Right cardiac atrium (tissue), 5 donors: ENCODE results near the gene DCUN1D3. TPM values are rescaled to one million over a fixed set of nuclear protein-coding genes. Genes with fewer than 3 reads are reported as not detected.
"Not testable (repeated sequence)": the region's sequence is repeated elsewhere in the genome, so short reads cannot be mapped to it uniquely, and the experiment has no call there.

ENCODE experiments used
- ATAC-seq, 2 donors: fragments of 200-7000 bp; cut with Tn5 transposase; one replicate each; pipeline versions ENCODE4 v1.8.0 to v1.9.1; 2020; ENCODE audit warnings: moderate library complexity in 2 of 2, mild to moderate bottlenecking in 1 of 2
- DNase-seq, 3 donors: peaks; one replicate each; pipeline ENCODE4 v3.0.0-alpha.2; 2020
- H3K27ac ChIP-seq: one replicate; pipeline ENCODE4 v1.5.1; 2013; ENCODE audit warnings: mild to moderate bottlenecking, low read length, control low read depth, moderate library complexity
- H3K27me3 ChIP-seq: one replicate; pipeline ENCODE4 v1.6.1; 2013; ENCODE audit not compliant: control insufficient read depth, insufficient read depth
- H3K4me1 ChIP-seq: one replicate; pipeline ENCODE4 v1.6.1; 2013; ENCODE audit warnings: low read length; ENCODE audit not compliant: control insufficient read depth, insufficient read depth
- H3K4me3 ChIP-seq: one replicate; pipeline ENCODE4 v1.5.1; 2013; ENCODE audit warnings: low read length, control low read depth
- H3K9me3 ChIP-seq: one replicate; pipeline ENCODE4 v1.6.1; 2013; ENCODE audit warnings: low read length; ENCODE audit not compliant: control insufficient read depth
- WGBS: extraction: QIAGEN DNeasy Blood & Tissue Kit; methylation state at CpG from one replicate; pipeline ENCODE4 v1.1.7; 2013; 5-methylcytosine and 5-hydroxymethylcytosine counted together
- intact Hi-C, 4 donors: fragments of 100-400 bp; cut with DNase I; formaldehyde crosslinking; loops; one replicate each; pipeline versions ENCODE4 v1.11.0 to v1.14.0; 2022 to 2023
- polyA plus RNA-seq: library from polyadenylated mRNA; stranded (reverse); fragments of 200-250 nt; gene quantifications from one replicate; pipeline ENCODE4 v1.2.3, GENCODE V29; 2013
- total RNA-seq, 4 donors: library from RNA; stranded (reverse); fragmentation: NEBNext Ultra II Directional; extraction: Animal tissue kit (Norgen Biotek cat#: 25700); gene quantifications; one replicate each; pipeline ENCODE4 v1.2.1, GENCODE V29; 2021
- donor health status: healthy with polysubstance abuse.
- donor health status: DM: no; HTN: yes; CAD: no.
- donor health status: DM: no; HTN: no; CAD: no.
- donor health status: DM: no; HTN: yes; CAD: no; lungs with severe emphysema.
- donor health status: DM: yes; HTN: yes; CAD: no.

Gene DCUN1D3
- total and polyA plus RNA-seq, 5 donors, result 4.7 to 20.2 (median 10.4) TPM

DNA sequence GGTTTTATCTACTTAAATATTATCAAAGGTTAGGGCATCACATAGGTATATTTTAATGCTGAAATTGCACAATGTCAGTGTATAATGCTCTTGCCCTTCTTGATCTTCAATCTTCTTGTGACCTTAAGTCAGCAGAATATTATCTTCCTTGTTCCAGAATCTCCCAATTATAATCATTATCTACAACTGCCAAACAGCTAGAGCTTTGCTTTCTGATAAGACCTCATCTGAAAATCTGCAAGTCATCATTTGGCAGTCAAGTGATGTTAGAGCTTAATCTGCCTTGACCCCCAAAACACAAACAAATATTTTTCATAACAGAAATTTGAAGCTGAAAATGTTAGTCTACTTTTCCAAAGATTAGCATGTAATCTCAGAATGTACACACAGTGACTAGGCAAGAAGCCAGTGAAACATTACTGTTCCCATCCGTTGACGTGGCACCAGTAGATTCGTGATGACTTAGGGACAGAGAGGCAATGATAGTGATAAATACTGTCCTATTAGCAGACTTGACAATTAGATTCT is 74.1 kb downstream of the DCUN1D3 start:
- peaks cover 1% of the 10 kb centered on the region for H3K4me1 ChIP-seq
- intact Hi-C loops, result no loop called here
- no peak overlapping the region for H3K4me3 ChIP-seq
- H3K9me3 ChIP-seq, result no peaks in the 10 kb centered on the region
- no peak for DNase-seq
- ATAC-seq, result no peak
- H3K27me3 ChIP-seq, result no peaks in the 10 kb centered on the region
- 31% methylated on average over 3 of the region's 3 CpGs for WGBS
- no peak overlapping the region for H3K27ac ChIP-seq

DNA sequence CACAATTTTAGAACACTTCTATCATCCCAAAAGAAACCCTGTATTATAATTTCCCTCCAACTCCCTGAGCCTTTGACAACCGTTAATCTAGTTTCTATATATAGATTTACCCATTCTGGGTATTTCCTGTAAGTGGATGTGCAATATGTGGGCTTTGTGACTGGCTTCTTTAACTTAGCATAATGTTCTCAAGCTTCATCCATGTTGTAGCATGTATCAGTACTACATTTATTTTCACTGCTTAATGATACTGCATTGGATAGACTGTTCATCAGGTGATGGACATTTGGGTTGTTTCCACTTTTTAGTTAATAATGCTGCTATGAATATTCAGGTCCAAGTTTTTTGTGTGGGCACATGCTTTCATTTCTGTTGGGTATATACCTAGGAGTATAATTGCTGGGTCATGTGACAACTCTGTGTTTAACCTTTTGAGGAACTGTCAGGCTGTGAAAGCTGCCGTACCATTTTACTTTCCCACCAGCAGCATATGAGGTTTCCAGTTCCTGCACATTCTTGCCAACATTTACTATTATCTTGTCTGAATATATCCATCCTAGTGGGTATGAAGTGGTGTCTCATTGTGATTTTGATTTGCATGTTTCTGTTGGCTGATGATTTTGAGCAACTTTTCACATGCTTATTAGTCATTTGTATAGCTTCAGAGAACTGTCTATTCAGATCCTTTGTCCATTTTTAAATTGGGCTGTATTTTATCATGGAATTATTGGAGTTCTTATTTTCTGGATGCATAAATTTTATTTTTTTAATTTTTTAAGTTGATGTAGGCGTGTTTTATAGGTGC is 77.4 kb downstream of the DCUN1D3 start:
- WGBS, result 71% methylated on average over 3 of the region's 3 CpGs
- H3K9me3 ChIP-seq, result no peaks in the 10 kb centered on the region
- H3K27ac ChIP-seq, result no peak overlapping the region
- no peaks in the 10 kb centered on the region for H3K27me3 ChIP-seq
- no peak overlapping the region for H3K4me3 ChIP-seq
- no peaks in the 10 kb centered on the region for H3K4me1 ChIP-seq
- intact Hi-C loops, result no loop called here
- DNase-seq, result no peak
- no peak for ATAC-seq

DNA sequence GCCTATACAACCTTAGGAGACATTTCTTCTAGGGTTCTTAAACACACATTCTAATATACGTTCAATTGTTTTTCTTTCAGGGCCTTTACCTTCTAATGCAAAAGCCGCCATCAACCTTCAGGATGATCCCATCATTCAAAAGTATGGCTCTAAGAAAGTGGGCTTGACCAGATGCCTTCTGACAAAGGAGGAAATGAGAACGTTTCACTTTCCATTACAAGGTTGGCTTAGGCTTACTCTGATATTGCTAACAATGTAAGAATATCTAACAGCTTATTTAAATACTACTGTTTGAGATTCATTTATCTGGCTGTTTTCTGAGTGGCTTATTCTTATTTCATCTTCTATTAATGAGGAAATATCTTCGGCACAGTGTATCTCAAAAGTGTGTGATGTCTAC is 78.5 kb downstream of the DCUN1D3 start:
- DNase-seq (no peak), ATAC-seq (no peak)
- H3K27ac ChIP-seq, result no peak overlapping the region
- no peaks in the 10 kb centered on the region for H3K4me1 ChIP-seq
- no peak overlapping the region for H3K4me3 ChIP-seq
- no peaks in the 10 kb centered on the region for H3K9me3 ChIP-seq
- intact Hi-C loops, result no loop called here
- 85% methylated on average over 4 of the region's 4 CpGs for WGBS
- no peaks in the 10 kb centered on the region for H3K27me3 ChIP-seq

DNA sequence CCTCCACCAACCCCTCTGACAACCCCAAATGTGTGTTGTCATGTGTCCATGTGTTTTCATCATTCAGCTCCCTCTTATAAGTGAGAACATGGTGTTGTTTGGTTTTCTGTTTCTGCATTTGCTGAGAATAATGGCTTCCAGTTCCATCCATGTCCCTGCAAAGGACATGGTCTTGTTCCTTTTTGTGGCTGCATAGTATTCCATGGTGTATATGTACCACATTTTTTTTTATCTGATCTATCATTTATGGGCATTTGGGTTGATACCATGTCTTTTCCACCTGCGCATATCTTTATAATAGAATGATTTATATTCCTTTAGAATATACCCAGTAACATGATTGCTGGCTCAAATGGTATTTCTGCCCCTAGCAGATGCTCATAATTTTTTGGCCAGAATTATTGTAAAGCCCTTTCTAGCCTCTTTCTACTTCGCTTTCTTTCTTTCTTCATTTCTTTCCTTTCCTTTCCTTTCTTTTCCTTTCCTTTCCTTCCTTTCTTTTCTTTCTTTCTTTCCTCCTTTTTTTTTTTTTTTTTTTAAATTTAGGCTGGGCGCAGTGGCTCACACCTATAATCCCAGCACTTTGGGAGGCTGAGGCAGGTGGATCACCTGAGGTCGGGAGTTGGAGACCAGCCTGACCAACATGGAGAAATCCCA is 81.1 kb downstream of the DCUN1D3 start:
- intact Hi-C loops, result no loop called here
- WGBS, result 97% methylated on average over 4 of the region's 4 CpGs
- no peak for DNase-seq

DNA sequence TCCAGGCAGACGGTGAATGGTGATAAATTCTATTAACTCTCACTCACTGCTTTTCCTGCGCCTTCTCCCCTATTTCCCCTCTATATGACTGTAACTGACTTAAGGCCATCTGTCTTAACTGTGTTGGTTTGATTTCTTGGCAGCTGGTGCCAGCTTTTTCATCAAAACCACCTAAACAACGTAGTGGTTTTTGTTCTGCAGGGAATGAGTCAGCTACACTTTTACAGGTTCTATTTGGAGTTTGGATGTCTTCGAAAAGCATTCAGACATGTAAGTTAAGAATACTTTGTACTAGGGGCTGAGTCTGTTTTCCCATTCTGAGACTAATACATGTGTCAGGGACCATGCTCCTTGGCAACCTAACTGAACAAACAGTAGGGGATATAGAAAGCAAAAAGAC is 85.4 kb downstream of the DCUN1D3 start:
- DNase-seq (no peak), ATAC-seq (no peak)
- 89% methylated on average over 4 of the region's 4 CpGs for WGBS
- intact Hi-C loops, result no loop called here
- H3K9me3 ChIP-seq, result no peaks in the 10 kb centered on the region
- H3K27me3 ChIP-seq, result no peaks in the 10 kb centered on the region
- H3K4me3 ChIP-seq, result no peak overlapping the region
- no peaks in the 10 kb centered on the region for H3K4me1 ChIP-seq
- H3K27ac ChIP-seq, result no peak overlapping the region

More for the DNA sequence above, 81.1 kb downstream of the DCUN1D3 start:
- H3K27ac ChIP-seq, result no peak overlapping the region
- no peak overlapping the region for H3K4me3 ChIP-seq
- no peaks in the 10 kb centered on the region for H3K9me3 ChIP-seq
- no peak for ATAC-seq
- no peaks in the 10 kb centered on the region for H3K27me3 ChIP-seq
- no peaks in the 10 kb centered on the region for H3K4me1 ChIP-seq

DNA sequence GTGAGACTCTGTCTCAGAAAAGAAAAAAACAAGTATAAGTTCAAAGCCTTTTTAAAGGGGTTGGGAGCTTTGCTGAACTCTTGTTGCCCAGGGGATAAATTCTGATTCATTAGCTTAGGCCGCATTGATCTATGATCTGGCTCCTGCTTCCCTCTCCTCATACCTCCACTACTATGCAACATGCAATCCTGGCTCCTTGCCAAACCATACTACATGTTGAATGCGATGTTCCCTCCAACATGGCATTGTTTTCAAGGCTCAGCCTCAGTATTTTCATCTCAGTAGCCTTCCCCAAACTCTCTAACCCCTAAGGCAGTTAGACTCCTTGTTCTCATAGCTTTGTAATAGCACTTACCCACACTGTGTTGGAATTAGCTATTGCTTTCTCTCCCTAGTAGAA is 87.6 kb downstream of the DCUN1D3 start:
- intact Hi-C loops, result no loop called here
- ATAC-seq (no peak), DNase-seq (no peak)
- Histone ChIP-seq H3K4me1 (no peaks in the 10 kb centered on the region), H3K27me3 (no peaks in the 10 kb centered on the region), H3K27ac (no peak overlapping the region), H3K4me3 (no peak overlapping the region), H3K9me3 (no peaks in the 10 kb centered on the region)
- WGBS, result 79% methylated on average over 2 of the region's 2 CpGs

DNA sequence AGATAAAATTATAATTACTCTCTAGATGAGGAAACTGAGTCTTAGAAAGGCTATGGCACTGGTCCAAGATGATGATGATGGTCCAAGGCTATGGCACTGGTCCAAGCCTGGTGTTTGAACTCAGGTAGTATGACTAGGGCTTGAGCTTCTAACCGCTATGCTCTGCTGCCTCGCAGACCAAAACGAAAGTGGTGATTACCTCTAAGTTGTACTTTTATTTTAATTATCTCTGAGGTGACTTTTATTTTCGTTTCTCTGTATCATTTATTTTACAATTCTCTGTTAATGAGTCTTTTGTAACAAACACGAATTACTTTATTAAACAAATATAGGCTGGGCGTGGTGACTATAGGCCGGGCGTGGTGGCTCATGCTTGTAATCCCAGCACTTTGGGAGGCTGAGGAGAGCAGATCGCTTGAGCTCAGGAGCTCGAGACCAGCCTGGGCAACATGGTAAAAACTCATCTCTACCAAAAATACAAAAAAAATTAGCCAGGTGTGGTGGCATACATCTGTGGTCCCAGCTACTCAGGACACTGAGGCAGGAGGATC is 88.2 kb downstream of the DCUN1D3 start:
- no peak for ATAC-seq
- WGBS, result 95% methylated on average over 10 of the region's 10 CpGs
- DNase-seq, result no peak

DNA sequence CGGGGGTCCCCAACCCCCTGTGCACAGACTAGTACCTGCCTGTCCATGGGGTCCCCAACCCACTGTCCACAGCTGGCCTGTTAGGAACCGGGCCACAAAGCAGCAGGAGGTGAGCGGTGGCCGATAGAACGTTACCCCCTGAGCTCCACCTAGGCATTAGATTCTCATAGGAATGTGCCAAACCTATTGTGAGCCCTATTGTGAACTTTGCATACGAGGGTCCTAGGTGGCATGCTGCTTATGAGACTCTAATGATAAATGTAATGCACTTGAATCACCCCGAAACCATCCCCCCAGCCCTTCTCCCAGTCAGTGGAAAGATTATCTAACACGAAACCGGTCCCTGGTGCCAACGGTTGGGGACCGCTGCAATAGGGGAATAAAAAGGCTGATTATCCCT is 92.3 kb downstream of the DCUN1D3 start:
- intact Hi-C loops, result loop anchor here in 1 of 4 donors (10.0 kb wide), 1 partner anchor 277 kb away; no protein-coding TSS in a partner anchor
- H3K4me1 ChIP-seq, result no peaks in the 10 kb centered on the region

More for the DNA sequence above, 88.2 kb downstream of the DCUN1D3 start:
- intact Hi-C loops, result no loop called here
- H3K9me3 ChIP-seq, result no peaks in the 10 kb centered on the region
- no peaks in the 10 kb centered on the region for H3K27me3 ChIP-seq
- H3K27ac ChIP-seq, result no peak overlapping the region
- H3K4me3 ChIP-seq, result no peak overlapping the region
- no peaks in the 10 kb centered on the region for H3K4me1 ChIP-seq

DNA sequence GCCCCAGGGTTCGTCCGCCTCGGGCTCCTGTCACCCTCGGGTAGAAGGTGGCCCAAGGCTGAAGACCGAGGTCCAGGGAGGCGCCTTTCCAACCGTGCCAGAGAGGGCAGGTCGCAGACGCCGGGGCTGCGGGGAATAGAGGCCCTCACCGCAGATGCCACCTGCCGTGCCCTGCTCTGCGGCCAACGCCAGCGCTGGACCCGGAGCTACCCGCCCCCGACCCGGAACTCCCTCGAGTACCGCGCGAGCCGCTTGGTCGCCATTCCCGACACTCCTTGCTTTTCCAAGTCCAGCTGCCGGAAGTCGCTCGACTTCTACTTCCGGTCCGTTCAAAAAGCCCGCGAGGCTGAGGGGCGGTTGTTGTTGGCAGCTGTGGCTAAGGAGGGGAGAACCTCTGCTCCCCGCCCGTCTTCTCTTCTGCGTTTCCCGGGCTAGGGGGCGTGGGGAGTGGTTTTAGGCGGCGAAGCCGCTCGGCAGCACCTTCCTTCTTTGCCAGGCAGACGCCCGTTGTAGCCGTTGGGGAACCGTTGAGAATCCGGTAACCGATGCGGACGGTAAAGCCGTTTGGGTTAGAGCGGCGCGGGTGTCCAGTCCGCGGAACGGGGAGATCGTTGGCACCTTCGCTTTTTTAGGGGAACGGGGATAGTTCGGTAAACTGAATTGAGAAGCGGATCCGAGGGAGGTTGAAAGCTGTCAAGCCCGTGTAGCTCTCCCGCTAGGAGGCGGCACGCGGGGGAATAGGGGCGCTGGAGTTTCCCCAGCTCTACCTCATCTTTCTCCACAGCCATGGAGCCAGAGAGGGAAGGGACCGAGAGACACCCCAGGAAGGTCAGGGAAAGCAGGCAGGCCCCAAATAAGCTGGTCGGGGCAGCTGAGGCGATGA is 93.7 kb downstream of the DCUN1D3 start, which contains the start of the genes ERI2 and REXO5:
Gene ERI2, minus strand, starts transcription at position 305 of the 883 bp plus-strand sequence. Its CDS starts 42 bp downstream, at position 263.
Gene REXO5, plus strand, starts transcription at position 360 of the 883 bp plus-strand sequence. Its CDS starts 427 bp downstream, at position 787.
- Histone ChIP-seq H3K27me3 (no peaks in the 10 kb centered on the region), H3K9me3 (no peaks in the 10 kb centered on the region), H3K4me1 (no peaks in the 10 kb centered on the region), H3K27ac (peak within 1 kb of the TSS; percentile 54), H3K4me3 (peak within 1 kb of the TSS; percentile 74)
- intact Hi-C loops, result loop anchor here in 1 of 4 donors (10.0 kb wide), 1 partner anchor 278 kb away; no protein-coding TSS in a partner anchor
- DNase-seq (peak; percentile 92 to 96 (median 95)), ATAC-seq (peak; percentile 97)
- under 1% methylated on average over 74 of the region's 74 CpGs for WGBS

More for the DNA sequence above, 92.3 kb downstream of the DCUN1D3 start:
- H3K27ac ChIP-seq, result no peak overlapping the region
- ATAC-seq (no peak), DNase-seq (peak in 1 of 3 donors; percentile 48)
- H3K4me3 ChIP-seq, result no peak overlapping the region
- H3K9me3 ChIP-seq, result no peaks in the 10 kb centered on the region
- 91% methylated on average over 11 of the region's 11 CpGs for WGBS
- H3K27me3 ChIP-seq, result no peaks in the 10 kb centered on the region

DNA sequence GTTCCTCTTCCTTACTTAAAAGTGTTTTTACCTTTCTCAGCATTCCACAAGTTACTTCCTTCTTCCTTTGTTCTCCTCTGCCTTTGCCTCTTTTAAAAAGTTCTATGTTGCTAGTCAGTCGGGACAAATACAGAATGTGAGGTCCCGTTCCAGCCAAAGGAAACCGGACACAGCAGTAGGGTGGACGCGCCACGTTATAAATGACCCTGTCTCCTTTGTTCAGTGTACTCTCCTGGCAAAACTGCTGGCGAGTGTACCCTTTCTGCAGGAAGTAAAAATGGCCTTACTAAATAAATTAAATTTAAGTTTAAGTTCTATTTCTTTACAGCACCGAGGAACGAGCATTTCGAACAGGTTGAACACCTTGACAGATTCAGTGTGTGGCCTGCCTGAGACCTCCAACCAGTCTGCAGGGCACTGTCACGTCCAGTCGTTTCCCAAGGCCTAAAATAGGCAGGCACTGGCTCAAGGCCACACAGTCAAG is 94.4 kb downstream of the DCUN1D3 start:
- not testable (repeated sequence) for DNase-seq, H3K4me1 ChIP-seq, H3K27me3 ChIP-seq, H3K9me3 ChIP-seq
- intact Hi-C loops, result loop anchor here in 1 of 4 donors (10.0 kb wide), 1 partner anchor 279 kb away; no protein-coding TSS in a partner anchor
- H3K4me3 ChIP-seq, result peak overlapping the region; percentile 74
- peak overlapping the region; percentile 54 for H3K27ac ChIP-seq
- 11% methylated on average over 12 of the region's 12 CpGs for WGBS
- ATAC-seq, result peak in 1 of 2 donors; percentile 2
